Tibial nerve (tissue), 3 donors: Measurements from ENCODE around the gene MEIS1.

Experiments
- POLR2A ChIP-seq, 2 donors: fragments of 450-650 bp; IDR thresholded peaks; one replicate each; pipeline ENCODE4 v1.6.1; 2017; ENCODE audit warnings: antibody characterized with exemption in 2 of 2, mild to moderate bottlenecking in 2 of 2, moderate library complexity in 2 of 2
- TF ChIP-seq, protein P1 (sequence below), 5 experiments: fragments of 200-600 bp in 3 of 5; fragments of 450-650 bp in 2 of 5; sonication (generic) in 3 of 5; IDR thresholded peaks; one replicate each; pipeline ENCODE4 v1.5.1; 2016 to 2019; ENCODE audit warnings: antibody characterized with exemption in 5 of 5, mild to moderate bottlenecking in 3 of 5, moderate library complexity in 2 of 5

DNA sequence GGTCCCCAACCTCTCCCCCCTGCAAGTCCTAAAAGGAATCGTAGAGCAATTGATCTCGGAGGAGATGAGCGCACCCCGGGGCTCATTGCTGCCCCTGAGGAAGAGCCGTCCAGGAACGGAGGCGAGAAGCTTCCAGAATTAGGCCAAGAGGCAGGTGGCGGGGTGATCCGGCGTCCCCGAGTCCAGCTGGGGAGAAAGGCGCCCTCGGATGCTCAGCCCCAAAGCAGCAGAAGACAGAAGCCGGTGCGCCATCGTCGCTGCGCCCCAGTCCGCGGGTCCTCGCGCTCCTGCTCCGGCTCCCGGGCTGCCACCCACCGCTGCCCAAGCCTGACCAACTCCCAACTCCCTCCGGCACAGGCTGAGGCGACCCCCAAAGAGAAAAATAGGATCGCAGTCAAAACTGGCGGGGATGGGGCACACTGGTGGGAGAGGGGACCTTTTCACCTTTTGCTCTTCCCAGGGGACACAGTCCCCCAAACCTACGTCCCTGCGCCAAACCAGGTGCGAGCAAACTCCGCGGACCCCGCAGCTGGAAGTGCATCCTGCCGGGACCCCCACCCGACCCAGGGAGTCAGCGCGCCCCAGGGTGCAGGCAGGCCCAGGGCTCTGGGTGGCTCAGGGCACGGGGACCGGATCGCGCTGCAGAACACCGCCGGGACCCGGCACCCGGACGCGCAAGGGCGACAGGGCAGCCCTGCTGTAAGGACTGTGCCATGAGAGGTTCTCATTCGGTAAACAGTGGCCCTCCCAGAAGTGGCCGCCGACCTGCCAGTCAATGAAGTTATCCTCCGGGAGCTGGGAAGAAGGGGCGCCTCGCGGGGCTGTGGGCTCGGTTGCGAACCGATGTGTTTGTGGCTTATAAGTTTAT is 8.4 kb upstream of the MEIS1 start:
- TF ChIP-seq, protein P1, sequence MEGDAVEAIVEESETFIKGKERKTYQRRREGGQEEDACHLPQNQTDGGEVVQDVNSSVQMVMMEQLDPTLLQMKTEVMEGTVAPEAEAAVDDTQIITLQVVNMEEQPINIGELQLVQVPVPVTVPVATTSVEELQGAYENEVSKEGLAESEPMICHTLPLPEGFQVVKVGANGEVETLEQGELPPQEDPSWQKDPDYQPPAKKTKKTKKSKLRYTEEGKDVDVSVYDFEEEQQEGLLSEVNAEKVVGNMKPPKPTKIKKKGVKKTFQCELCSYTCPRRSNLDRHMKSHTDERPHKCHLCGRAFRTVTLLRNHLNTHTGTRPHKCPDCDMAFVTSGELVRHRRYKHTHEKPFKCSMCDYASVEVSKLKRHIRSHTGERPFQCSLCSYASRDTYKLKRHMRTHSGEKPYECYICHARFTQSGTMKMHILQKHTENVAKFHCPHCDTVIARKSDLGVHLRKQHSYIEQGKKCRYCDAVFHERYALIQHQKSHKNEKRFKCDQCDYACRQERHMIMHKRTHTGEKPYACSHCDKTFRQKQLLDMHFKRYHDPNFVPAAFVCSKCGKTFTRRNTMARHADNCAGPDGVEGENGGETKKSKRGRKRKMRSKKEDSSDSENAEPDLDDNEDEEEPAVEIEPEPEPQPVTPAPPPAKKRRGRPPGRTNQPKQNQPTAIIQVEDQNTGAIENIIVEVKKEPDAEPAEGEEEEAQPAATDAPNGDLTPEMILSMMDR (IDR thresholded peaks at IDR 0.05), result no peak
- TF ChIP-seq POLR2A (IDR thresholded peaks at IDR 0.05), result no peak
